HG03442 (cell line): ENCODE measurements around the gene SAMD10.
"Not testable (repeated sequence)": the region's sequence is repeated elsewhere in the genome, so short reads cannot be mapped to it uniquely, and the experiment has no call there.

Experiments
- ATAC-seq: cut with Tn5 transposase; IDR thresholded peaks from one replicate; pipeline ENCODE4 v1.9.1; 2021; ENCODE audit warnings: mild to moderate bottlenecking, moderate library complexity; ENCODE audit not compliant: unreplicated experiment

The SAMD10 gene

DNA sequence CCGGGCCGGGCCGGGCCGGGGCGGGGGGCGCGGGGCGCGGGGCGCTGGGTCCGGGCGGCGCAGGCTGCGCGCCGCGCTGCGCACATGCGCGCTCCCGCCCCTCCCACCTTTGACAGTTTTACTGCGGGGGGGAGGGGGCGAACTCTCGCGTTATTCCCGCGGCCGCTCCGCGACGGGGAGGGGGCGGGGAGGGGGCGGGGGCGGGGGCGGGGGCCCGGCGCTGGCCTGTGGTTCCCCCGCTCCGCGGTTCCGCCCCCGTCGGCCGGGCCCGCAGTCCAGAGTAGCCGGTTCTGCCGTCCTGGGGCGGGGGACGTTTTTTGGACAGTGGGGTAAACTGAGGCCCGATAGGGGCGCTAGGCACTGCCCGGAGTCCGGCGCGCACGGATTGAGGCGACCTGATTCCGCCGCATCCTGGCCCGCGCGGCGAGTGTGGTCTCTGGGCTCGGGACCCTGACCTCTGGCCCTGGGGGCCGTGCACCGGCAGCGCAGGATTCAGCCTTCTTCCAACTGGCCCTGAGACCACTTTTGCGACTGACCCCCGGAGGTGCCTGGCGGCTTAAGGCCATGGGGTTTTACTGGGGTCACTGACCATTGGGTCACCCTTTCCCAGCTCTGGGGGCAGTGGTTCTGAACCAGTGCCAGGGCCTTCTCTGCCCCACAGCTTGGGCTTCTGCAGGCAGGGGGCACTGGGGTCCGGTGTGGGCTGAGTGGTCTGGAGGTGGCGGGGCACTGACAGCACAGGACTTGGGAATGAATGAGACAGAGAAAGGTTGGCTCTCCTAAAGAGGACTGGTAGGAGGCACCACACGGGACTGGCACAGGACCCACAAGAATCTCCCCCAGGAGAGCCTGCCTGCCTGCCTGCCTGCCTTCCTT lies 9.4 kb downstream of the SAMD10 start, which contains the start of gene ZNF512B:
ZNF512B (minus strand) TSS at position 93 of the 876 bp plus-strand sequence. CDS start 1,980 bp downstream, outside the sequence.
- ATAC-seq, result no peak

DNA sequence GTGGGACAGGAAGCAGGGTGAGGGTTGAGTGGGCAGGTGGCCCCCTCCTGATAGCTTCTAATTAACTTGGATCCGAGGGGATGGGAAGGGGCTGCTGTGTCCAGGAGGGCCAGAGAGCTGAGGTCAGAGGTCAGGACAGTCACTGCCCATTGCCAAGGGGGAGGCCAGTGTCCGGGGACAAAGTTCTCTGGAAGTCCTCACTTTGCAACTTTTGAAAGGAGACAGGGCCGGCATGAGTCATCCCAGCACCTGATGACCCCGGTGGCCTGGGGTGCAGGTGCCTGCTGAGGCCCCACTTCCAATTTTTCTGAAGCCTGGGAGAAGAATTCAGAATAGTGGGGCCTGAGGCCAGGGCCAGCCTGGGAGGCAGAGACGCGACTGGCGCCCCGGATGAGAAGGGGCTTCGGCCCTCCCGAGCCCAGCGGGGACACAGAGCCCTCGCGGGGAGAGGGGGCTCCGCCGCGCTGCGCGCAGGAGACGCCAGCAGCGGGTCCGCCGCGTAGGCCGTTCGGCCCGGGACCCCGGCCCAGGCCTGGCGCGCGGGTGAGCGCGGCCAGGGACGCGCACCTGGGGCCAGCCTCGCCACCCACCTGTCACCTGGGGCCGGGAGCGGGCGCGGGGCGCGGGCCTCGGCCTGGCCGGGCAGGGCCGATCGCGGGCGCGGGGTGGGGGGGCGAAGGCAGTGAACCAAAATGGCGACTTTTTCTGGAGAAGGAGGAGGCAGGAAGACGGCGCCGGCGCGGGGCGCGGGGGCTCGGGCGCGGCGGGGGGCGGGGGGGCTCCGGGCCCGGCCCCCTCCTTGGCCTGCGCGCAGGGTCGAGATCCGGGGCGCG lies 10.3 kb downstream of the SAMD10 start:
- no peak for ATAC-seq

DNA sequence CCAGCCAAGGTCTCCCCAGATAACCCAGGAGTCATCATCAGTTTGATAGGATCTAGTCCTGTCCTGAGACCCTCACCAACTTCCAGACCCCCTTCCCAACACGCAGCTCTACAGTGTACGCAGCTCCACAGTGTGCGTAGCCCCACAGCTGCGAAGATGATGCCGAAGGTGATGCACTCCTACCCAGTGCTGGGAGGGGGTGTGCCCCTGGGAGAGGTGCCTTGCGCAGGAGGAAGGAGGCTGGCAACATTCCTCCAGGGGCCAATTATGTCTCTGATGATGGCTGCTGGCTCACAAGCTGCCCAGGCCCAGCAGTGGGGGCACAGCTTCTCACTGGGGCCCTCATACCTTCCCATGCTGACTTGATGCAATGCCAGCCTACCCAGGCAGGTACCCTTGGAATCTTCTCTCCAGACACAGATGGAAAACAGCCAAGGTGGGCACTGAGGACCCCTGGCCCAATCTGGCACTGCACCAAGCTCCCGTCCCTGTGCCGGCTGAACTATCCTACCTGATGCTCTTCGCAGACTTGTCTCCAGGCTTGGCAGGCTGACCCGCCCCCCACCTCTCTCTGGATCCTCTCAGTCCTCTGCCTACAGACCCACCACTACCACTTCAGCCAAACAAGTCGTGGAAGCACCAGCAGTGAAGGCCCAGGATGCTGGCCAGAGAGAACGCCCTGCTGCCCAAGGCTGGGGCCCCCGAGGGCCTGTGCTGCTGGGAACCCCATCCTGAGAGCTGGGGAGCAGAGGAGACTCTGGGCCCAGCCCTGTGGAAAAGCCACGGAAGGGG lies 11.1 kb downstream of the SAMD10 start:
- no peak for ATAC-seq

DNA sequence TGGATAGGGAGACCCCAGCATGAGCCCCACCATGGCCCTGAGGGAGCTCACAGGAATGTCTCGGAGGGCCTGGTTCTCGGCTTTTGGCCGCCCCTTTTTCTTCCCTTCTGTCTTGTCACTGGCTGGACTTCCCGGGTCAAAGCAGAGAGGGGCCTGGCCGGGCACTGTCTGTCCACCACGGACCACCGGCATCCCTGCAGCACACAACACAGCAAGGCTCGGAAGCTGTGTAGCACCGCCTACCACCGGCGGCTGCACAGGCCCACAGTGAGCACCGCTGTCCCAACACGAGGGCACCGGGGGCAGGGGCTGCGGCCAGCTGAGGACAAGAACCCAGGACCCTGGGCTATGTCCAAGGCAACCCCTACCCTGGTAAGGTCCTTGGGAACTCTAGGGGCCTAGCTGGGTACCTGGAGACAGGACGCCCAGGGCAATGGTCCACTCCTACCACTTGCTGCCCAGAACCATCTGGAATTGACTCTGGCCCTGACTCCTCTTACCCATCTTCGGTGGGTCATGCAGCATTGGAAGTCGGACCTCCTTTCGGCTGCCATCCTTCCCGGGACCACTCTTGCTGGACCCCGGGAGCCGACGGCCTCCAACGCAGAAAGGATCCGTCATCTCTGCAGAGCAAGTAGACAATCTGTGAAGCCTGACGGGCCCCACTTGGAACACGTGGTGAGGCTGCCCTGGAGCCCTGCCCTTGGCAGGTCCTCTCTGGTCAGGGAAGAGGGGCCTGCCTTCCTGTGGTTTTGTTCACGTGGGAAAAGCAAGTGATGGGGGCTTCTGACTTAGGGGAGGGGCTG lies 11.9 kb downstream of the SAMD10 start:
- no peak for ATAC-seq

DNA sequence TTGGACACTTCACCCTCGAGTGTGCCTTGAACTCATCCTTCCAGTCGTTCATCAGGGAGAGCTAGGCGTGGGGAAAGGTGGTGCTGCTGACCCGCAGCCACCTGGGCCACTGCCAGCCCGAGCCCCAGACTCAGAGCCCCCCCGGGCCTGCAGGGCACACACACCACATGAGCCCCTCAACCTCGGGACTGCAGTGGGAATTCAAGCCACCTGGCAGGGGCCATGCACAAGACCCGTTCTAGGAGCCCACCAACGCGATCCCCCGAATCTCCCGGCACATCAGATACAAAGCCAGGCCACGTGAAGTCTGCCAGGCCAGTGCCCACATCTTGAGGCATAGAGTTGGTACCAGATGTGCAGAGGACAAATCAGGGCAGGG lies 12.5 kb downstream of the SAMD10 start:
- no peak for ATAC-seq

DNA sequence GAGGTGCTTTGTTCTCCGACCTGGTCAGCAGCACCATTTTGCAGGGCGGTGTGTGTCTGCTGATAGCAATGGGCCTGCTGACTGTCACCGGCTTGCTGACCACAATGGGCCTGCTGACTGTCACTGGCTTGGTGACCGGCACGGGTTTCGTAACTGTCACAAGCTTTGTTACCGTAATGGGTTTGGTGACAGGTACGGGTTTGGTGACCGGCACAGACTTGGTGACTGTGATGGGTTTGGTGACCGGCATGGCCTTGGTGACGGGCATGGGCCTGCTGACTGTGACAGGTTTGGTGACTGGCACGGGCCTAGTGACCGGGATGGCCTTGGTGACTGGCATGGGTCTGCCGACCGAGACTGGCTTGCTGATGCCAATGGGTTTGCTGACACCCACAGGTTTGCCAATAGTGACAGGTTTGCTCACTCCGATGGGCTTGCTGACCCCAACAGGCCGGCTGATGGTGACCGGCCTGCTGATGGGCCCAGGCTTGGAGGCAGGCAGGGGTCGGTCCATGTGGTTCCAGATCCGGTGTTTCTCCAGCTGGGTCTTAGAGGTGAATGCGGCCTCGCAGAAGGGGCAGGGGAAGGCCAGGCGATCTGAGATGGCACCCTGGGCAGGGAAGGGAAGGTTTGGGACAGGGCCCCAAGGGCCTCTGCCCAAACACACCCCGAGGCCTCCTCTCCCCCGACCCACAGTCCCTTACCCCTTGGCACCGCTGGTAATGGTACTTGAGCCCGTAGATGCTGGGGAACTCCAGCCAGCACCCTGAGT lies 13.1 kb downstream of the SAMD10 start:
- ATAC-seq, result no peak

DNA sequence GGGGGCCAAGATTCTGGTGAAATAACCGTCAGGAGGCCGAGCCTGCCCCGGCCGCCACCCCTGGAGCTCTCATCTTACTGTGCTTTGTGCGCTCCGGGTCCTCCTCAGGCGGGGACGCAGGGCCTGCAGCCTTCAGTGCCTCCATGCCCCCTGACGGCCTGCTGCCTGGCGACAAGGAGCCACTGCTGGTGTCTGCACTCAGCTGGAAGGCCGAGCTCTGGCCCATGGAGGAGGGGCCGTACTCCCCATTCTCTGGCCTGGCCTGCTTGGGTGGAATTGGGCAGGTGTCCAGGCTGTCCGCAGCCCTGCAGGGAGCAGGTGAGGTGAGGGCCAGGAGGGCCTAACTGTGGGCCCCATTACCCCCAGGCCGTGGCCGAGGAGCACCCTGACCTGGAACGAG lies 15.0 kb downstream of the SAMD10 start:
- ATAC-seq, result no peak

DNA sequence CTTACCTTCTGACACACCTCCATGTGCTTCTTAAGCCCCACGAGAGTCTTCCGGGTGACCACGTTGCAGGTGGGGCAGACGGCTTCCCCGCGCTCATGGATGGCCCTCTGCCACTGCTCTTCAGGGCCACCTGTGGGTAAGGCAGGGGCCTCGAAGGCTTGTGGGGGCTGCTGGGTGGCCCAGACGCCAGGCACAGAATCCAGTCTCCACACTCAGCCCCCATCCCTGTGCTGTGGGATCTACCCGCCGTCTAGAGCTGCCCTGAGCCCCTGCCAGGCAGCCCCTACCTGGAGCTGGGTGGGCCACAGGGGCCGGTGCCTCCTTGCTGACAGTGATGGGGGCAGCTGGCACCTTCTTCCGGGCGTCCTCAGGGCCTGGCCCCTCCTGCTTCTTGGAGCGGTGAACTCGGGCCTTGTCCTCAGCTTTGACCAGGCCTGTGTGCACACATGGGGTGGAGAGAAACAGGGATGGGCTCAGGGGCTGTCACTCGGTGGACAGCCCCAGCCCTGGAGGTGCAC lies 15.6 kb downstream of the SAMD10 start:
- no peak for ATAC-seq

DNA sequence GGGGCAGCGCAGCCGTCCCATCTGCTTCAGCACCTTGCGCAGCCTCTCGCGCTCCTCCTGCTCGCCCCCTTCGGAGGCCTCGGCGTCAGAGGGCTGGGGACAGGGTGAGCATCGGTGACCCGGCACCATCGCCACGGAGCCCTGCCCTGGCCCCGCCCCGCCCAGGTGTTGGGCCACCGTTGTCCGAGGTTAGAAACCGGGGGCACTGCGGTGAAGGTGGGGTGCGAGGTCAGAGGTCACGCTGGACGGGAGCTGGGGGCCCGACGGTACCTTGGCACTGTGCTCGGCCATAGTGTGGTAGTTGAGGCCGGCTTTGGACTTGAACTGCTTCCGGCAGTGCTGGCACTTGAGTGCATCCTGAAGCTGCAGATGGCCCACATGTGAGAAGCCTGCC lies 16.1 kb downstream of the SAMD10 start:
- ATAC-seq, result no peak

DNA sequence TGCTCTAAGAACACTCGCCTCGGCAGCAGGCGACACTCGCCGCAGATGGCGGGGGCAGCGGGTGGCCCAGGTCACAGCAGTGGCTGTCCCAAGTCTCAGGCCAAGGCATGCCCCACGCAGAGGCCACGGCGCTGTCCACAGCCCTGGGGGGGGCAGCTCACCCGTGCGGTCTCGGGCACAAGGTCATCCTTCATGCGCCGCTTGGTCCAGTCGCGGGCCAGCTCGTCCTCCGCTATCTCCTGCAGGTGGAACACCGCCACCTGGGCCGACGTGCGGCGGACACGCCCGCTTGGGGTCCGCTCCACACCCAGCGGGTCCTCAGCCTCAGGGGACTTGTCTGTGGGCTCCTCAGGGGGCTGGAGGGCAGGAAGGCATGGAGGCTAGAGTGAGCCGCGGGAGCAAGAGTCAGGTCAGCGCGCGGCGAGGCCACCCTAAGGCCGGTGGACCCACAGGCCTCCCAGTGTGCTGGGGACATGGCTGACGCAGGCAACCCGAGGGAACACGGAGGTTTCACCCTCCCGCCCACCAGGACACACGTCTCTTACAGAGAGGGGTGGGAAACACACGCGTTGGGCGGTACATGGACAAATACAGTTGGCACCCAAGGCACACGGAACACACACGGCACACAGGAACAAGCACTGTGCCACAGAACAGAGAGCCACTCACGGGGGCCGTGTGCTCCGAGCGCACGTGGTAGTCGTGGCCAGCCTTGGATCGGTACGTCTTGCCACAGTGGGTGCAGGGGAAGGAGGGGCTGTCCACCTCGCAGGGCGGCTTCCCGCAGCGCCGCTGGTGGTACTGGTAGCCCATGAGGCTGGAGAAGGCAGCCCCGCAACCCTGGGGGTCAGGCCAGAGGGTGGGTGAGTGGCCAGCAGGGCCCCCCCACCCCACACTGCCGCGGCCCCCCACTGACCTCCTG lies 16.8 kb downstream of the SAMD10 start:
- no peak for ATAC-seq

DNA sequence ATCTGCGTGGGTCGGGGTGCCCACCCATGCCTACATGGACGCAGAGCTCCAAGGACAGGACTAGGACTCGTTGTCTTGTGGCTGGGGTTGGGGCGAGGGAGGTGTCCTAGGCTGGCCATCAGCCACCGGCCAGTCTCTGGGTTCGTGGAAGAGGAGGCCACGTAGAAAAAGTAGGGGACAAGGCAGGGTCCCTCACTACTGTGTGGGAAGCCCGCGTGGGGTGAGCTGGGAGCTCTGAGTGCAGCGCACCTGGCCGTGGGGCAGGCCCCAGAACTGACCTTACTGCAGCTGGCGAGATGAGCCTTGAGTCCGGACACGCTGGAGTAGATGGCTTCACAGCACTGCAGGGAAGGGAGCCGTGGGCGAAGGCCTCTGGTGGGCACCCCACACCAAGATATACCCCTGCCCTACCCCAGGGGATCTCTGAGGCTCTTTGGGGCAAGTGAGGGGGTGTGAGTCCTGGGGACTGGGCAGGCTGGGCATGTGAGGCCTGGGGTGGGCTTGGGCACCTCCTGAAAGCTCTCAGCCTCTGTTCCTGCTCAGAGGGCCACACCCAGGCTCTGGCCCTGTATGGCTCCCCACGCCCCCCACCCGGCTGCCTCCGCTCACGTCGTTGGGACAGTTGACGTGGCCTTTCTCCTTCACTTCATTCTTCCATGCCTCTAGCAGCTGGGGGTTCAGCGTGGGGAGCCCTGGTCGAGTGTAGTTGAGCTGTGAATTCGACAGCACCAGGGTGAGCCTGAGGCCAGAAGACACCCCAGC lies 17.6 kb downstream of the SAMD10 start:
- no peak for ATAC-seq

DNA sequence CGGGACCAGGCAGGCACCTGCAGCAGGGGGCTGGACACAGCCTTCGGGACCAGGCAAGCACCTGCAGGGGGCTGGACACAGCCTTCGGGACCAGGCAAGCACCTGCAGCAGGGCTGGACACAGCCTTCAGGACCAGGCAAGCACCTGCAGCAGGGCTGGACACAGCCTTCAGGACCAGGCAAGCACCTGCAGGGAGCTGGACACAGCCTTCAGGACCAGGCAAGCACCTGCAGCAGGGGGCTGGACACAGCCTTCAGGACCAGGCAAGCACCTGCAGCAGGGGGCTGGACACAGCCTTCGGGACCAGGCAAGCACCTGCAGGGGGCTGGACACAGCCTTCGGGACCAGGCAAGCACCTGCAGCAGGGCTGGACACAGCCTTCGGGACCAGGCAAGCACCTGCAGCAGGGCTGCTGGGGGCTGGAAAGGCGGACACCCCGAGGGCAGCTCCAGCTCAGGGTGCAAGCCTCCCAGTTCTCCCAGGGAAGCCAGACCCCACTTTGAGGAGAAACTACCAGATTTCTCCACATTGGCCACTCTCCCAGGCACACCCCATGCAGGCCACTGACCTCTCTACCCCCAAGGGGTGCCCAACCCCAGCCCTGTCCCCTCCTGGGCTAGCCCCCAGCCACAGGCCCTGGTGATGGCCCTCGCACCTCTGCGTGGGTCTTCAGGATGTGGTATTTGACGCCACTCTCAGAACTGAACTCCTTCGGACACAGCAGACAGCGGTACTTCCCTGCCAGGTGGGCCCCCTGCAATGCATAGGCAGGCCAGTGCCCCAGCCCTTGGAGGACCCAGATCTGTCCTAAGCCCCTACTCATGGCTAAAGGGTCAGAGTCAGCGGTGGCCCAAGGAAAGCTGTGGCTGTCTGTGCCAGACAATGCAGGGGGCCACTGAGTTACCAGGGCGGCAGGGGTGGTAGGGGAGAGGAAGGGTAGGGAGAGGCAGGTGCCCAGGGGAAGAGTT lies 18.5 kb downstream of the SAMD10 start:
- not testable (repeated sequence) for ATAC-seq

DNA sequence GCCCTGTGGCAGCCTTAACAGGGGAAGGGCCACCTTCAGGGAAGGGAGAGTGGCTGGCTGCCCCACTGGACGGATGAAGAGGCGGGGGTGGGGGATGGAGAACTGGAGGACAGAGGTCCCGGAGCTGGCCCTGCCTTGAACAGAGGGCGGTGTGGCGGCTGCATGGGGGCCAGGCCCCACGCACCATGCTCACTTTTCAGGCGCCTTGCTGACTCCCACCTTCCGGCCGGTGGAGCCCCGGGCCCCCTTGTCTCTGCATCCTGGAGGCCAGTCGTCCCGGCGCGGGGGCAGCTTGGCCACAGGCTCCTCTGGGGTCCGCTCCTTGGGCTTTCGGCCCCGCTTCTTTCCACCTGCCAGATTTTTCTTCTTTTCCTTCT lies 19.8 kb downstream of the SAMD10 start:
- no peak for ATAC-seq

DNA sequence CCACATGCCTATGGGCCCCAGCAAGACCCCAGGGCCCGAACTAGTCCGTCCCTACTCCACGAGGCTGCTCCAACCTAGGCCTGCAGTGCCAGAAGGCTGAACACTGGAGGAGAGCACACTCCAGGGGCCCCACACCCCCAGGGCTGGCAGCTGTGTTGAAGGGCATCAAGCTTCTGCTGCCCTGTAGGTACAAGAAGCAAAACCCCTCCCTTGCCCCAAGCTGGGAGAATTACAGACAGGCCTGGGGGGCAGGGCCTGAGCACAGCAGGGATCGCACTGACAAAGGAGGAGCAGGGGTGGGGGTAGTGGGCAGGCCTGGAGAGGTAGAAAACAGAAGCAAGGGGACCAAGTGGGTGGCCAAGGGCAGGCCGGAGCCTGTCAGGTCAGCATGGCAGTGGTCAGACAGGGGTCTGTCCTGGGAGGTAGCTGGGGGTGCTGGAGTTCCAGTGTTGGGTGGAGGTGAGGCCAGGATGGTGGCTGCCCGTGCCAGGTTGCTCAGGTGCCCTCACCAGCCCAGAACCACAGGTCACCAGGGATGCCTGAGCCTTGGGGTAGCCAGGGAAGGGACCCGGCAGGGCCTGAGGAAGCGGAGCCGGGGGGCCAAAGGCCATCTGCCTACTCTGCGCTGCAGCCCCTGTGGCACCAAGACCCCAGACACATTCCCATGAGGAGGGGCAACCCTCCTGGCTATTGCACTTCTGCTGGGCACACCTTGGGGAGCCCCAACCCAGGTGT lies 20.3 kb downstream of the SAMD10 start:
- no peak for ATAC-seq

DNA sequence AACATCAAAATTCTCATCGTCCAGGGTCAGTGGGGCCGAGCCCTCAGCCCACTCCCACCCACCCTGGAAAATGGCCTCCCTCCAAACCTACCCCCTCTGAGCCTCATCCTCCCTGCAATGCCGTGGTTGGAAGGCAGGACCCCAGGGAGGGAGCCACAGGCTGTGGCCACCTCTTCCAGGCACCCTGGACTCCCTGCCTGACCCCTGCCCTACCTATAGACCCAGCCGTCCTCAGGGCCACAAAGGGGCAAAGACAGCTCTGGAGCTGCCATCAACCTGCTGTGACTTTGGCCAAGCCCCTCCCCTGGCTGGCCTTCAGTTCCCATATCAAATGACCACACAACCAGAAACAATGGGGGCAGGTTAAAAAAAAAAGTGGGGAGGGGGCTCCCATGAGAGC lies 21.0 kb downstream of the SAMD10 start:
- no peak for ATAC-seq
